ENCODE data around the gene EPN3.

DNA sequence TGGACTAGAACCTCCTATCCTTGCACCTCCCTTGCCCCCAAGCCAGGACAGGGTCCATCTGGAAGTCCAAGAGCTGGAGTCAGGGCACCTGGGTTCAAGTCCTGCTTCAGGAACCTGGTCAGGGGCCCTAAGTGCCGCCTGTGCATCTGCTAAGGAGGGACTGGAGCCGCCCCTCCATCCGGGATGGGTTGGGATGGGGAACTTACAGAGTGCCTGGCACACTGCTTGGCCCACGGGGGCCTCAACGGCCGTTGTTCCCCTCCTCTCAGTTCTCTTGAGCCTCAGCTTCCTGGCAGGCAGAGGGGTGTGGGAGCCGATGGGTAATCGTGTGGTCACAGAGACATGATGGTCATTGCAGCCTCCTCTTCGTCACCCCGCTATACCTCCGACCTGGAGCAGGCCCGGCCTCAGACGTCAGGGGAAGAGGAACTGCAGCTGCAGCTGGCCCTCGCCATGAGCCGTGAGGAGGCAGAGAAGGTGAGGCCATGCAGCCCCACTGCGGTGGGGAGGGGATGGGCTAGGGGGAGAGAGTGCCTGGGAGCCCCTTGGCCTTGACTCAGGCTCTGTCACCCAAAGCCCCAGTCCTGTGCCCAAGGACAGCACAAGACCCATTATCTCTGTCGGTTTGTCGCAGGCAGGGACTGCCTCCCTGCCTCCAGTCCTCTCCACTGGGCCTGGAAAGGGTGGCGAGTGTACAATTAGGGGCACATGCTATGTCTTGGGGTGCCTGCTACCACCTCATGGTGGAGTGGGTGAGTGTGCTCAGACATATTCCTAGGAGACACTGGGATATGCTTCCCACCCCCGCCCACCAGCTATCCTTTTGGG is 5.4 kb downstream of the EPN3 start:
- TF ChIP-seq, protein P1, sequence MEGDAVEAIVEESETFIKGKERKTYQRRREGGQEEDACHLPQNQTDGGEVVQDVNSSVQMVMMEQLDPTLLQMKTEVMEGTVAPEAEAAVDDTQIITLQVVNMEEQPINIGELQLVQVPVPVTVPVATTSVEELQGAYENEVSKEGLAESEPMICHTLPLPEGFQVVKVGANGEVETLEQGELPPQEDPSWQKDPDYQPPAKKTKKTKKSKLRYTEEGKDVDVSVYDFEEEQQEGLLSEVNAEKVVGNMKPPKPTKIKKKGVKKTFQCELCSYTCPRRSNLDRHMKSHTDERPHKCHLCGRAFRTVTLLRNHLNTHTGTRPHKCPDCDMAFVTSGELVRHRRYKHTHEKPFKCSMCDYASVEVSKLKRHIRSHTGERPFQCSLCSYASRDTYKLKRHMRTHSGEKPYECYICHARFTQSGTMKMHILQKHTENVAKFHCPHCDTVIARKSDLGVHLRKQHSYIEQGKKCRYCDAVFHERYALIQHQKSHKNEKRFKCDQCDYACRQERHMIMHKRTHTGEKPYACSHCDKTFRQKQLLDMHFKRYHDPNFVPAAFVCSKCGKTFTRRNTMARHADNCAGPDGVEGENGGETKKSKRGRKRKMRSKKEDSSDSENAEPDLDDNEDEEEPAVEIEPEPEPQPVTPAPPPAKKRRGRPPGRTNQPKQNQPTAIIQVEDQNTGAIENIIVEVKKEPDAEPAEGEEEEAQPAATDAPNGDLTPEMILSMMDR (conservative IDR thresholded peaks at IDR 0.05; ENCODE audit: low read depth, low read length): no peak
- TF ChIP-seq EZH2 (IDR thresholded peaks at IDR 0.05; ENCODE audit: low read length, unreplicated experiment): no peak

Measured in PC-3 (cell line).